Eye (tissue), 1 donor: ENCODE data around the gene CMC1.
A peak's percentile ranks its signal among the peaks of the same experiment; 100 is the strongest.
"Not testable (repeated sequence)": the region's sequence is repeated elsewhere in the genome, so short reads cannot be mapped to it uniquely, and the experiment has no call there.

Experiments used
- DNase-seq: peaks from one replicate; pipeline ENCODE4 v3.0.0-alpha.2; 2015

Gene CMC1, protein sequence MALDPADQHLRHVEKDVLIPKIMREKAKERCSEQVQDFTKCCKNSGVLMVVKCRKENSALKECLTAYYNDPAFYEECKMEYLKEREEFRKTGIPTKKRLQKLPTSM

DNA sequence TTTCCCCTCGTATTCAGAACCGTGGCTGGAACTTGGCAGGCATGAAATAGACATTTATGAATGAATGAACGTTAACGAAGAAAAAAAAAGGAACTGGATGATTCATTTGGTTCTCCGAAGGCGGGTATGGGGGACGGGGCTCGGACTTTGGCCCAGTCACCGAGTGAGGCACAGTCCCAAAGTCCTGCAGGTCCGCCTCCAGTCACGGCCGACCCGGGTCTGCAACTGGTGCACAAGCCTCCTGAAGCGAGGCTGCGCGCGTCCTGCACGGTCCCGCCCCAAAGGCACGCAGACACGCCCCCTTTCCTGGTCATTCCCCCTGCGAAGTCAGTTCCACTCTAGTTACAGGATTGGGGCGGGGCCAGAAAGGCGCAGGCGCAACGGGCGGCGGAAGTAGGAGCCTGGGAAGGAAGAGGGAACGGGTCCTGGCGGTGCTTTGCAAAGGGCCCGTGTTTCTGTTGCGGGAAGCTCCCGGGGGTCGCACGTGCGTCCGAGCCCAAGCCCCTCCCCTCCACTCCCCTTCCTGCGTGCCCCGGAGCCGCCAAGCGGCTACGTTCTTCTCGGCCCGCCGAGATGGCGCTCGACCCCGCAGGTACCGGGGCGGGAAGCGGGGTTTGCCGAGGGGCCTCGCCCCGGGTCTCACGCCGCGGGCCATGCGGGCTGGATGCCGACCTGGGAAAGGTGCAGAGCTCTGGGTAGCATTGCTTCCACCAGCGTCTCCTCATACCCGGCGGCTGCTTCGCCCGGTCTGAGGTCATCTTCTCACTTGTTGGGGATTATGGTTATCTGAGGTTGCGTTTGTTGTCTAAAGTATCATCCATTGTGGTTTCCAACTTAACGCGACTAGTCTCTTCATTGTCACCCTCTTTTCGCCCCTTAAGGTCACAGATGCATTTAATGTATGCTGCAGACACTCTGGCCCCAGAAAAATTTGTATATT lies at the start of gene CMC1:
TSS of gene CMC1 (plus strand) at position 399 of the 940 bp plus-strand sequence. CDS start at position 574, 175 bp downstream.
- peak; percentile 98 for DNase-seq

DNA sequence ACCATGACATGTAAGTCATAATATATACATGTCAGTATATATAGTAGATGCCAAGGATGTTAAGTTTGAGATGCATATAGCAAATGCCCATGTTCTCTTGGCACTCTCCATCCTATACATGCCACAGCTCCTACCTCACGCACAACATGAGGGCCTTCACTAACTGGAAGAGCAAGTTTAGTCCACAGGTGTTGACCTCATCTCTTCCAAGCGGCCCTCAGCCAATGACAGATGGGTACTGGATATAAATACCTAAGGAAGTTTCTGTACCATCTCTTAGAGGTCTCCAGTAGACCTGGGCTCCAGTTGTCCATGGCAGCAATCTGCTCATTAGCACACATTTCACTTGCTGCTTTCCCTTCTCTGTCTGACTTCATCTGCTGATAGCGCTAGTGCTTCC lies 43.3 kb upstream of the CMC1 start:
- no peak for DNase-seq

DNA sequence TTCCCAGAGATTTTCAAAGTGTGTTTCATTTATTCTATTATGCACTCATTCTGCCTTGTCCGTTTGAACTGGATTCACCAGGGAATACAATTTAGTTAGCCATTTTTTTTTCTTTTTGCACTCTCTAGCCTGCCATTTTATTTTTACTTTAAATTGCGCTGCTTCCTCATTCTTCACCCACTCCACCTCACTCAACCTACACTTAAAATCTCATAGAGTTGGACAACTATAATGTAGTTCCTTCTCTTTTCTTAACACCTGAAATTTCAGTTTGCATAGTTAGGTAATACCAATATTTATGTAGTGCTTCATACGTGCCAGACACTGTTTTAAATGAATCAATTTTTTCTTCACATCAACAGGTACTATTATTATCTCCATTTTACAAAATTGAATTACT lies 42.4 kb upstream of the CMC1 start:
- no peak for DNase-seq

DNA sequence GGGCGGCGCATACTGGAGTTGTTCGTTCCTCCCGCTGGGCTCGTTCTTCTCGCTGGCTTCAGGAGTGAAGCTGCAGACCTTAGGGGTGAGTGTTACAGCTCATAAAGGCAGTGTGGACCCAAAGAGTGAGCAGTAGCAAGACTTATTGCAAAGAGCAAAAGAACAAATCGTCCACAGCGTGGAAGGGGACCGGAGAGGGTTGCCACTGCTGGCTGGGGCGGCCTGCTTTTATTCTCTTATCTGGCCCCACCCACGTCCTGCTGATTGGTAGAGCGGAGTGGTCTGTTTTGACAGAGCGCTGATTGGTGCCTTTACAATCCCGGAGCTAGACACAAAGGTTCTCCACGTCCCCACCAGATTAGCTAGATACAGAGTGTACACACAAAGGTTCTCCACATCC lies 41.8 kb upstream of the CMC1 start:
- DNase-seq = not testable (repeated sequence)

DNA sequence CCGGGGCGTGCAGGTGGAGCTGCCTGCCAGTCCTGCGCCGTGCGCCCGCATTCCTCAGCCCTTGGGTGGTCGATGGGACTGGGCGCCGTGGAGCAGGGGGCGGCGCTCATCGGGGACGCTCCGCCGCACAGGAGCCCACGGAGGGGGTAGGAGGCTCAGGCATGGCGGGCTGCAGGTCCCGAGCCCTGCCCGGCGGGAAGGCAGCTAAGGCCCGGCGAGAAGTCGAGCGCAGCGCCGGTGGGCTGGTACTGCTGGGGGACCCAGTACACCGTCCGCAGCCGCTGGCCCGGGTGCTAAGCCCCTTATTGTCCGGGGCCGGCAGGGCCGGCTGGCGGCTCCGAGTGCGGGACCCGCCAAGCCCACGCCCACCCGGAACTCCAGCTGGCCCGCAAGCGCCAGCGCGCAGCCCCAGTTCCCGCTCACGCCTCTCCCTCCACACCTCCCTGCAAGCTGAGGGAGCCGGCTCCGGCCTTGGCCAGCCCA lies 41.0 kb upstream of the CMC1 start:
- DNase-seq = not testable (repeated sequence)

DNA sequence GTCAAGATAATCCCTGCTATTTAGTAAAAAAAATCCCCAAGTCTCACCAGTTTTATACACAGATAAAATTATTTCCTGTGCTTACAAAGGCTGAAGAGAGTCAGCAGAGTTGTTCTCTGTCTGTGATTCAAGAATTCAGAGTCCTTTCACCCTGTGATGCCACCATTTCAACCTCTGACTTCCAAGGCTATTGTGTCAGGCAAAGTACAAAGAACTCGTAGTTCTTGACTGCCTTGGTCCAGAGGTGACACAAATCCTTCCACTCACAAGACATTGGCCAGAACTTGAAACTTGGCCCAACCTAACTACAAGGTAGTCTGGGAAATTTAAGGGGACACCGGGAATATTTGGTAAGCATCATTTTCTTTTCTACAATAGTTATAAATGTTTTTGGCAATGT lies 34.9 kb upstream of the CMC1 start:
- DNase-seq = no peak

DNA sequence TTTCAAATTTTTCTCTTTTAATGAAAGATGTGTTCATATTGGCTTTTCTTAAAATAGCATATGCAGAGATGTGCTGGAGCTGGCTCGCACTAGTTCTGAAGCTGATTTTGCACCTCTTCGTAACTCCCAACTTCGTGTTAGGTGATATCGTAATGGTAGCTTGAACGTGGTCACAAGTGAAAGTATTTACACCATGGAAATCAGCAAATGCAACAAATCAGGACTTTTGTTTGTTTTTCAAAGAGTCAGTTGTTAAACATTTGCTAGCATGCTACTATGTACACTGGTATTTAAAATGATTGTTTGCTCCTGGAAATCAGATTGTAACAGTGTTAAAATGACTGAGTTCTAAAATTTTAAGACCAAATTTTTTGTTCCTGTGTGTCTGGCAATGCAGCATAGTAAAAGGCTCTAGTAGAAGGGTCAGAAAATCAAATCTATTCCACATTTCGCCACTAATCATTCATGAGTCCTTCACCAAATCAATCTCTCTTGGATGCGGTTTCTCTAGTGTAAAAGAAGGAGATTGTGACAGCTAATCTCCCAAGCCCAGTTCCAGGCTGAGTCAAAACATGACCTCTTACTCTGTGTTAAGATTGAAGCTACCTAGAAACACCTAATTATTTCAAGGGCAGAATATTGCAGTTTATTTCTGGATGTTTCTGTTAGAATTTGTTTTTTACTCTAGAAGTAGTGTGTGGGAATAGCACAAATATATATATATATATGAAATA lies 34.3 kb upstream of the CMC1 start:
- DNase-seq = no peak

DNA sequence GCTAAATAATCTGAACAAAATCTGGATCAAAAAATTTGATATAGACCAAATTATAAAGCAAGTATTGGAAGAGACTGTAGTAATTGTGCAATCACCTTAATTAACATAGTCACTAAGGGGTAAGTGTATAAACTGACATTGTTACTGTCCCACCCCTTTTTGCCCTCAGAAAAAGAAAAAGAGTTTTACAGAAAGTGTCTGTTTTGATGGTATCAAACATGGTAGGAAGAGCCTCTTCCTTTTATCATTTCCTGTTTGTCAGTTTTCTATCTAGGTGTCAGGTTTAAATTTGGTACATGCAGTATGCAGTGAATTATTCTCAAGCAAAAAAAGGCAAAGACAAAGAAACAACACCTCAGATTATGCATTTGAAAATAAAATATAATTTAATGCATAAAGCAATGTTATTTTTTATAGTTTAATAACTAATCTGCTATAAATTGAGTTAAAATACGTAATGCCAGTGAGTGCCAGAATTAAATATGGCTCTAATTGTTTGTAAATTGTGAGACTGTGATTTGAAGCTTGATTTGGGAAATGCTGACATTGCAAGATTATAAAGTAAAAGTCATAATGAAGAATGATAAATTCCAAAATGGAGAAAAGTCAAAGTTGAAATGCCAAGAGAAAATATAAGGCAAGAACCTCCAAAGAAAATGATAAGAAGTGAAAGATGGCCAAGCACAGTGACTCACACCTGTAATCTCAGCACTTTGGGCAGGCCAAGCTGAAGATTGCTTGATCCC lies 30.3 kb upstream of the CMC1 start:
- no peak for DNase-seq

DNA sequence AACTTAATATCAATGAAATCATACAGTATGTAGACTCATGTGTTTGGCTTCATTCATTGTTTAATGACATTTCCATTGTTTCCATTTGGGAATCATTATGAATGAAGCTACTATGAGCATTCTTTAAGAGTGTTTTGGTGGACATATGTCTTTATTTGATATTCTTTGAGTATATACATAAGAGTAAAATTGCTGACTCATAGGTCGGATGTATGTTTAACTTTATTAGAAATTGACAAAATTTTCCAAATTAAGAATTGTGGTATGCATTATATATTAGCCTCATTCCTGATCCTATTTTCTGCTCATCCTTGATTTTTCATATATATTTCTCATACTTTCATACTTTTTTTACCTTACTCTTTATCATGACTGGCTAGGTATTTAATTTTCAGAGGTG lies 28.7 kb upstream of the CMC1 start:
- no peak for DNase-seq

DNA sequence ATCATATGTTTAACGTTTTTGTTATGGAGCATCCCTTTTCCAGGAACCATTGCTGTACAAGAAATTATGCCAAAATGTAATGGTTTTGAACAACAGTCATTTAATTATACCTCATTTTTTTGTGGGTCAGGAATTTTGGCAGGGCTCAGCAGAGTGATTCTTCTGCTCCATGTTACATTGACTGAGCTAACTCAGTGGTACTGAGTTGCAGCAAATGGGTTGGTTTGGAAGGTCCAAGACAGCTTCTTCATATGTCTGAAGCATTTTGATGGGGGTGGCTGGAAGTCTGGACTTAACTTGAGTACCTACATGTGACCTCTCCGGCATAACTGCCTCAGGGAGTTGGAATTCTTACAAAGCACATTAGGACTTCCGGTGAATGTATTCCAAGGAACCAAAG lies 26.0 kb upstream of the CMC1 start:
- DNase-seq = no peak

DNA sequence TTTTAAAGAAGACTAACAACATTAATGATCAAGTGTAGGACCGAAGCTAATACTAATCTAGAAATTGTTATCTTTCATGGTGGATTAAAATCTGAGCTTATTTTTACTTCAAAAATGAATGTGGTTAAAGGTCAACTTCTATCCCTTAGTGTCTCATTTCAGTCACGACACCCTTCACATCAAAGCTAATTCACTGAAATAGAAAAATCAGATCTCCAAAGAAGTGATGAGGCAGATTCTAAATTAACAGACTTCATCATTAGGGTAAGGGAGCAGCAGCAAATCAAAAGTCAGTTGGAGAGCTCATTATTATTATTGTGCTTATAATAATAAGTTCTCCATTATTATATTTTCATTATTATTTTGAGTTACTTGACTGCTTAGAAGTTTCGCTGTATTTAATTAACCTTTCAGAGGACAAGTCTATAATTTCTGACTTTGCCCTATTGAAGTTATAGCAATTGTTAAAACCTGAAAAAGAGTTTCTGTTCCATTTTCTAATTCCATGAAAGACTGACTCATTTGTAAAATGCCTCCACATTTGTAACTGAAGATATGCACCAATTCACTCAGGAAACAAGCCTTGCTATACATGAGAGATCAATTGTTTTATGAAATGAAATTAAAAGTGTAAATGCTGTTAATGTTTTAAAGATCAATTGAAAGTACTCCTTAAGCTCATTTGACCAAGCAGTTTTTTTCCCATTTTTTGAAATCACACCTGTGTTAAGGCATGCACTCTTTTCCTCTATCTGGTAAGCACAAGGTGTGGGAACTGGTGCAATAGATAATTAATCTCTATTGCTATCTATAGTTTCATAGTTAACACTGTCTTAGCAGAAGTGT lies 23.1 kb upstream of the CMC1 start:
- no peak for DNase-seq

DNA sequence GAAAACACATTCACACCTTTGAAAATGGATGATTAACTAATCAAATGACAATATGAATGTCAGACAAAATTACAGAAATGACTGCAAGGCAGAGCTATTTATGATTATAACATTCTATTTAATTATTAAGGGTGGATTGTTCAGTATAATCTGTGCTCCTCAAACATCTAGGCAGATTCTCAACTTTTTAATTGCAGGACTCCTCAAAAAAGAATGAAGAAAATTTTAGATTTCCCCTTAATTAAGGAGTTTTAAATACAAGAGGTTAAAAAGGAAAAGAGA lies 22.6 kb upstream of the CMC1 start:
- no peak for DNase-seq

DNA sequence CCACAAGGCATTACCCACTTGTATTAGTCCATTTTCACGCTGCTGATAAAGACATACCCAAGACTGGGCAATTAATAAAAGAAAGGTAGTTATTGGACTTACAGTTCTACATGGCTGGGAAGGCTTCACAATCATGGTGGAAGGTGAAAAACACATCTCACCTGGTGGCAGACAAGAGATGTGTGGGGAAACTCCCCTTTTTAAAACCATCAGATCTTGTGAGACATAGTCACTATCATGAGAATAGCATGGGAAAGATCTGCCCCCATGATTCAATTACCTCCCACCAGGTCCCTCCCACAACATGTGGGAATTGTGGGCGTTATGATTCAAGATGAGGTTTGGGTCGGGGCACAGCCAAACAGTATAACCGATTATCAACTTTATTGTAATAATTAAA lies 17.0 kb upstream of the CMC1 start:
- no peak for DNase-seq

DNA sequence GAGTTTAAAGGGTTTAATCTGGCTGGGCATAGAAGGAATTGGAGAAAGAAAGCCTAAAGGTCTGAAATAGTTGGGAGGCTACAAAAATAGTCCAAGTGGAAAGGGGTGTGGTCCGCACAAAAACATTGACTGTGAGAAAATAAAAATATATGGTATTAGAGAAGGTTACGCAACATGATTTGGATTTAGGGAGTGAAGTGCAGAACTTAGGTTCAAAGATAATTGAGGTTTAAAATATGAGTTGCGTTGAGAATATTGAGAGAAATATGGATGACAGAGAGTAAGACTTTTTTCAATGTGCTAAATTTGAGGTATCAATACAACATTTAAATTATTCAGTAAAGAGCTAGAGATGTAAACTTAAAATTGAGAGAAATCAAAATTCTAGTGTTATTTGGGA lies 15.4 kb upstream of the CMC1 start:
- DNase-seq = no peak

DNA sequence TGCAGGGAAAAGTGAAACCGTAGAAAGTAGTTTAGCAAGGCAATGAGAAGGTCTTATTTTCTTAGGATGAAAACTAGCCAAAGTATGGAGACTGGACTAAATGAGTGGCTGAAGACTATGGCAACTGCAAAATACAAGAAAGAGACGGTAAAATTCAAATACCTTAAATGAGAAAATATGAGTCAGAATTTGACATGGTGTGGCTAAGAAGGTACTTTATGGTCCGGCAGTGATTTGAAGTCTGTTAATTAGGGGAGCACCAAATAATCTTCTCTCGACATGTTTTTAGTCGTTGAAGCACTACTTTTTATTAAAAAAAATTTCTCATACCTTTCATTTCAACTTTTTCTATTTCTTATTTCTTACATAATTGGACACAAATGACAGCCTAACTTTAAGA lies 12.8 kb upstream of the CMC1 start:
- DNase-seq = no peak

DNA sequence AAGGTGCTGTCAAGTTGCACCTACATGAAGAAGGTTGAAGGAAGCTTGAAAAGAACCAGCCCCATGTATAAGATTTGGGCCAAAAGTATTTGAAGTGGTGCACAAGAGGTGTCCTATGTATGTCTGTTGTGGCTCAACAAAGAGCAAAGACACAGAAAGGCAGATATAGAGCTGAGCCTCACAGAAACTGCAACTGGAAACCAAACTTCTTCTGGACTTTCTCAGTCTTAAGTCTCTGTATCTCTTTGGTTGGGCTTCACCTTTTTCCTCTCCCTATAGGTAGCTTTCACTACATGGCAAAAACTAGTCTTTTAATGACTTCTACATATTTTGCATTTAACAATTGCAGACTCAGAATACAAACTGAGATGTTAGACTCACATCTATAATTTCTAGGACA lies 8.8 kb upstream of the CMC1 start:
- DNase-seq = no peak

DNA sequence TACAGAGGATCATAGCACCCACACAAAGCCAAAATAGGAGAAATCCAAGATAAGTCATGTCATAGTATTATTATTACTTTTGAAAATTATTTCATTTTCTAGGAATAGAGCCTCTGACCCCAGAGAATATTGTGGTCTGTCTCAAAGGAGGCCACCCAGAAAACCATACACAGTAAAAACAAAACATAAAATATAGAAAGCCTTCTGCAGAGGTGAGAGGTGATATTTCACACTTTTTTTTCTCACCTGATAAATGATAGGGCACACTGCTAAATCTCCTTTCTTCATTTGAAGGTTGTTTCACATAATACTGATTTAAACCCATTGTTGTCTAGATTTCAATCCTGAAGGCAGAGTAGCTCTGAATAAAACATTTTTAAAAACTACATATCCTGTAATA lies 7.0 kb upstream of the CMC1 start:
- no peak for DNase-seq

DNA sequence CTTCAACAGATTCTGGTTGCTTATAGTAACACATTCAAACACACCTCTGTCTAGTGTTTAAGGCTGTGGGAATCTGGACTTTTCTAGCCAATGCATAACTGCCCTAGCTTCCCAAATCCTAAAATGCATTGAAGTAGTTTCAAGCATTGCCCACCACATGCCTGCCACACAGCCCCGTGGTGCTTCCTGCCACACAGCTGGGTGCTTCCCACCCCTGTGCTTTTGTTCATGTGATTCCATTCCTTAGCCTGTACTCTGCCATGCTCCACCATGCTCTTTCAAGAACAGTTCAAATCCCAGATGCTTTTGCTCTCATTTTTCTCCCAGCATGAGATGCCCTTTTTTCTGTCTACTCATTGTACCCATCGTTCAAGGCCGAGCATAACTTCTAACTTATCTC lies 2.3 kb upstream of the CMC1 start:
- DNase-seq = no peak

DNA sequence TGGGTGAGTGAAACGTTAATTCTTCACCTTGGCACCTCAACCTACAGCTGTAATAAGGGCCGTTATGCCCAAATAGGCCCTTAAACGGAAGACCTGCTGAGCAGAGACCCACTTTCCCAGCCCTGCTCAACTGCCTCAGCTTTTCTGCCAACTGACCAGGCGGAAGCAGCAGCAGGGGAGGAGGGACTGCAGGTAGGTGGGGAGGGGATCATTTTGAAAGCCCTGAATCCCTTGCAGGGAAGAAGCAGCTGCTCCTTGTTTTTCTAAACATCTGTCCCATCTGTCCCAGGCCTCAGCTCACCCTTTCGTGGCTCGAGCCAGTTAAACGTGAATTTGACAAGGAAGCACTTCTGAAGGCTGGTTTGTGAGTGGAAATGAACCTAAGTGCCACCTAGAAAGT lies 978 bp upstream of the CMC1 start:
- peak; percentile 53 for DNase-seq

DNA sequence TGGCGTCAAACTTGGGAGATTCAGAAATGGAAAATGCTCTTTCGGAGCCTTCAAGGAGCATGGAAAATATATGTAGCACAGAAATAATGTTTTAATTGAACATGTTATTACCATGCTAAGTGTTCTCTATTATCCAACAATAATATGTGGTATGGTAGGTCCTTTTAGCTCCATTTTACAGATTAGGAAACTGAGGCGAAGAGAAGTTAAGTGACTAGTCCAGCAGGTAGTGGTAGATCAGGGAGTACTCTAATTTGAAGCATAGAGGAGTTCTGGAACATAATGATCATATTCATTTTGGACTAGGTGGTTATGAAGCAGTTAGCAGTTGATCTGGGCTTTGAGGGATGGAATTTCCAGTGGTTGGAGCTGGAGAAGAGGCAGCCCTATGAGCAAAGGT lies 1.1 kb downstream of the CMC1 start:
- DNase-seq = no peak

DNA sequence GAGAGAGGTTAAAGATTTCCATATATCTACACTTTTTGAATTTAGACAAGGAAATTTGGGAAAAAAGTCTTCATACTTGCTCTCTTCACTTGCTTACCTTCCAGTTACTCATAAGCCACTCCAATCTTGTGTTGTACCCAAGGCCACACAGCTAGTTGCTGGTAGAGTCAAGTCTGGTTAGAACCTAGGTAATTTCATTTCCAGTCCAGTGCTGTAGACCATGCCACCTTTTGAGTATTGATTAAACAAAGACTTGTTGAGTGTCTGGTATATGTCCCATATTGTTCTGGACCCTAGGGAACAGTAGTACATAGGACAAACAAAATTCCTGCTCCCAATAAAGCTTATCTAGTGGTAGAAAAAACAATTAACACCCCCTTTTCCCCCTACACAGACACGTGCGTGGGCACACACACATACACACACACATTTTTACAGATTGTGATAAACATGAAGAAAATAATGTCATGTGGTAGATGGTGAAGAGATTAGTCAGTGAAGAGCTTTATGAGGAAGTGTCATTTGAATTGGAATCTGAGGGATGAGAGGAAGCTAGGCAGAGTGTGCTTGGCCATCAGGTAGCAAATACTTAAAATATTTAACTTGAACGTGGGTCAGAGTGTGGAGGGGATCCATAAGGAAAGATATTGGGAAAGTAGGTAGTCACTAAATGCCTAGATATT lies 2.1 kb downstream of the CMC1 start:
- DNase-seq = no peak

DNA sequence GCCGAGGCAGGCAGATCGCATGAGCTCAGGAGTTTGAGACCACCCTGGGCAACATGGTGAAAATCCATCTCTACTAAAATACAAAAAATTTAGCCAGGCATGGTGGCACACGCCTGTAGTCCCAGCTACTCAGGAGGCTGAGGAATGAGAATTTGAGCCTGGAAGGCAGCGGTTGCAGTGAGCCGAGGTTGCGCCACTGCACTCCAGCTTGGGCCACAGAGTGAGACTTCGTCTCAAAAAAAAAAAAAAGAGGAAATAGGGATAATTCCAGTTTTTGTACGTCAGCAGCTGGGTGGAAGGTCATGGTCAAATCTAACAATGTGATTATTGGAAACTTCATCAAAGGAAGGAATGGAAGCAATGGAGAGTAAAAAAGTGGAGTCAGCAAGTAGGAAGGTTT lies 3.1 kb downstream of the CMC1 start:
- DNase-seq = no peak
